RWPE1 (cell line): ENCODE results near the gene SHROOM1.
"Not testable (repeated sequence)": the region's sequence is repeated elsewhere in the genome, so short reads cannot be mapped to it uniquely, and the experiment has no call there.

Experiments used
- CTCF ChIA-PET: fragments of 350-600 bp; sonication (Branson Sonifier 250); formaldehyde crosslinking; extraction: SDS; loops from one replicate; lab custom pipeline; 2021; lab: Yijun Ruan, JAX
- POLR2A ChIA-PET: fragments of 400-600 bp; formaldehyde crosslinking; extraction: SDS; loops from one replicate; lab custom pipeline; 2020; ENCODE audit warnings: antibody characterized with exemption; ENCODE audit not compliant: low non-redundant PET; lab: Yijun Ruan, JAX
- DNase-seq: peaks from one replicate; pipeline ENCODE4 v3.0.0; 2012; ENCODE audit warnings: low spot score
- H3K27ac ChIP-seq: fragments of 450-650 bp; 2 replicates; pipeline ENCODE4 v1.5.1; 2017
- CTCF ChIP-seq: fragments of 450-650 bp; conservative IDR thresholded peaks from 2 replicates; pipeline ENCODE4 v1.5.1; 2017; ENCODE audit warnings: low read depth, mild to moderate bottlenecking

The SHROOM1 gene

GRCh38 chr5:132810605-132811004 is 19.8 kb downstream of the SHROOM1 start:
- ChIA-PET POLR2A (no interaction called here), CTCF (interaction anchor here (2.2 kb wide), 1 partner anchor 9 kb away, joined by 8 read pairs; no protein-coding TSS in a partner anchor)
- DNase-seq = no peak
- H3K27ac ChIP-seq = no peak overlapping the region
- TF ChIP-seq CTCF = no peak

GRCh38 chr5:132808866-132809265 is 21.6 kb downstream of the SHROOM1 start:
- ChIA-PET CTCF (interaction anchor here (0.5 to 2.2 kb wide), 2 partner anchors 11 to 31 kb away, joined by 3 to 8 read pairs; no protein-coding TSS in a partner anchor), POLR2A (no interaction called here)
- no peak overlapping the region for H3K27ac ChIP-seq
- no peak for DNase-seq
- TF ChIP-seq CTCF = no peak

GRCh38 chr5:132808448-132808847 is 22.0 kb downstream of the SHROOM1 start:
- no peak for DNase-seq
- POLR2A ChIA-PET = no interaction called here
- TF ChIP-seq CTCF = no peak
- CTCF ChIA-PET = interaction anchor here (0.5 kb wide), 1 partner anchor 31 kb away, joined by 3 read pairs; no protein-coding TSS in a partner anchor
- no peak overlapping the region for H3K27ac ChIP-seq

- CTCF ChIA-PET = interaction anchor here (0.6 to 1.1 kb wide), 4 partner anchors 13 to 201 kb away, joined by 4 to 5 read pairs (median 4); no protein-coding TSS in a partner anchor
- no peak for TF ChIP-seq CTCF
- DNase-seq = no peak
- POLR2A ChIA-PET = no interaction called here
- H3K27ac ChIP-seq = no peak overlapping the region
Observed at GRCh38 chr5:132807163-132807838, 23.1 kb downstream of the SHROOM1 start.

- POLR2A ChIA-PET, DNase-seq, H3K27ac ChIP-seq: not testable (repeated sequence)
- CTCF ChIA-PET = interaction anchor here (0.6 to 1.1 kb wide), 4 partner anchors 14 to 202 kb away, joined by 4 to 5 read pairs (median 4); no protein-coding TSS in a partner anchor
Observed at GRCh38 chr5:132806804-132807162, 23.7 kb downstream of the SHROOM1 start.

GRCh38 chr5:132805872-132806271 is 24.6 kb downstream of the SHROOM1 start:
- DNase-seq, CTCF ChIA-PET, POLR2A ChIA-PET, H3K27ac ChIP-seq: not testable (repeated sequence)

GRCh38 chr5:132804219-132804618 is 26.2 kb downstream of the SHROOM1 start:
- POLR2A ChIA-PET, CTCF ChIA-PET, H3K27ac ChIP-seq, DNase-seq: not testable (repeated sequence)

- POLR2A ChIA-PET, H3K27ac ChIP-seq, DNase-seq: not testable (repeated sequence)
- CTCF ChIA-PET = interaction anchor here (0.5 to 0.8 kb wide), 4 partner anchors 9 to 97 kb away, joined by 3 to 4 read pairs (median 3); no protein-coding TSS in a partner anchor
Observed at GRCh38 chr5:132802685-132803066, 27.8 kb downstream of the SHROOM1 start.
